Testis (tissue), 2 donors: ENCODE results near the gene RBM33.
"Not testable (repeated sequence)": the region's sequence is repeated elsewhere in the genome, so short reads cannot be mapped to it uniquely, and the experiment has no call there.

ENCODE experiments used
- POLR2A ChIP-seq: fragments of 450-650 bp; IDR thresholded peaks from one replicate; pipeline ENCODE4 v1.6.1; 2017; ENCODE audit warnings: antibody characterized with exemption, mild to moderate bottlenecking, moderate library complexity
- TF ChIP-seq, protein P1 (sequence below), 3 experiments: fragments of 450-650 bp in 2 of 3; fragments of 200-600 bp in 1 of 3; sonication (generic) in 1 of 3; IDR thresholded peaks; one replicate each; pipeline ENCODE4 v1.5.1; 2016 to 2019; ENCODE audit warnings: antibody characterized with exemption in 3 of 3, mild to moderate bottlenecking in 2 of 3, moderate library complexity in 1 of 3

DNA sequence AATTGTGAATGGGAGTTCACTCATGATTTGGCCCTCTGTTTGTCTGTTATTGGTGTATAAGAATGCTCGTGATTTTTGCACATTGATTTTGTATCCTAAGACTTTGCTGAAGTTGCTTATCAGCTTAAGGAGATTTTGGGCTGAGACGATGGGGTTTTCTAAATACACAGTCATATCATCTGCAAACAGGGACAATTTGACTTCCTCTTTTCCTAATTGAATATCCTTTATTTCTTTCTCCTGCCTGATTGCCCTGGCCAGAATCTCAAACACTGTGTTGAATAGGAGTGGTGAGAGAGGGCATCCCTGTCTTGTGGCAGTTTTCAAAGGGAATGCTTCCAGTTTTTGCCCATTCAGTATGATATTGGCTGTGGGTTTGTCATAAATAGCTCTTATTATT lies 43.8 kb downstream of the RBM33 start:
- TF ChIP-seq, protein P1, sequence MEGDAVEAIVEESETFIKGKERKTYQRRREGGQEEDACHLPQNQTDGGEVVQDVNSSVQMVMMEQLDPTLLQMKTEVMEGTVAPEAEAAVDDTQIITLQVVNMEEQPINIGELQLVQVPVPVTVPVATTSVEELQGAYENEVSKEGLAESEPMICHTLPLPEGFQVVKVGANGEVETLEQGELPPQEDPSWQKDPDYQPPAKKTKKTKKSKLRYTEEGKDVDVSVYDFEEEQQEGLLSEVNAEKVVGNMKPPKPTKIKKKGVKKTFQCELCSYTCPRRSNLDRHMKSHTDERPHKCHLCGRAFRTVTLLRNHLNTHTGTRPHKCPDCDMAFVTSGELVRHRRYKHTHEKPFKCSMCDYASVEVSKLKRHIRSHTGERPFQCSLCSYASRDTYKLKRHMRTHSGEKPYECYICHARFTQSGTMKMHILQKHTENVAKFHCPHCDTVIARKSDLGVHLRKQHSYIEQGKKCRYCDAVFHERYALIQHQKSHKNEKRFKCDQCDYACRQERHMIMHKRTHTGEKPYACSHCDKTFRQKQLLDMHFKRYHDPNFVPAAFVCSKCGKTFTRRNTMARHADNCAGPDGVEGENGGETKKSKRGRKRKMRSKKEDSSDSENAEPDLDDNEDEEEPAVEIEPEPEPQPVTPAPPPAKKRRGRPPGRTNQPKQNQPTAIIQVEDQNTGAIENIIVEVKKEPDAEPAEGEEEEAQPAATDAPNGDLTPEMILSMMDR (IDR thresholded peaks at IDR 0.05), result not testable (repeated sequence)
- not testable (repeated sequence) for TF ChIP-seq POLR2A
